ENCODE results near the gene IKBKG. TPM values are rescaled to one million over a fixed set of nuclear protein-coding genes. Genes with fewer than 3 reads are reported as not detected.
"Not testable (repeated sequence)": the region's sequence is repeated elsewhere in the genome, so short reads cannot be mapped to it uniquely, and the experiment has no call there.

Gene IKBKG
- total RNA-seq, 1 experiment from 2014 or later: 34.3 TPM

DNA sequence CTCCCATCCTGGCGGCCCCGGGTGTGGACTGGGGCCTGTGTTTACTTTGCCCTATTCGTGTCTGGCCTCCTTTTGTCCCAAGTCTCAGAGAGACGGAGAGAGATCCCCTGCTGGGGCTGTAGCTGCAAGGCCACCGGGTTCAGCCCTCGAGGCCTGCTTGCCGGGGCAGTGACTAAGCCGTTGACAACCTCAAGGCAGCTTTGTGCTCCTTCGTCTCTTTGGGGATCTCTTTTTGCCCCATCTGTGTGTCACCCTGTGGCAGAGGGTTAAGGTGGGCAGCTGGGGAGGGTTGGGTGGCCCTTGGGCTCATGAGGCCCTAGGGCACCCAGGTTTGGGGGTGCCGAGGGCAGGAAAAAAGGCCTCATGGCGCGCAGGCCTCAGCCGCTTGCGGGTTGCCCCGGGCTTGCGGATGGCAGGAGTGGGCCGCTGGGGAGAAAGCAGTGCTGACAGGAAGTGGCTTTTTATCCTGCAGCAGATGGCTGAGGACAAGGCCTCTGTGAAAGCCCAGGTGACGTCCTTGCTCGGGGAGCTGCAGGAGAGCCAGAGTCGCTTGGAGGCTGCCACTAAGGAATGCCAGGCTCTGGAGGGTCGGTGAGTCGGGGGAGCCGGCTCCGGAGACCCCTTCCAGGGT lies 10.8 kb downstream of the IKBKG start:
- ATAC-seq; POLR2A ChIA-PET (ENCODE audit: unreplicated experiment); H4K20me1 ChIP-seq (ENCODE audit: low read length); DNase-seq; H2AFZ ChIP-seq (ENCODE audit: low read length); BruUV-seq (replicated peaks); intact Hi-C loops (cut with micrococcal nuclease); CTCF ChIA-PET; H3K9me2 ChIP-seq (replicated peaks; ENCODE audit: low read length); H3K4me1 ChIP-seq (ENCODE audit: insufficient read depth, low read length); H3K9ac ChIP-seq (ENCODE audit: low read length); H3F3A ChIP-seq (ENCODE audit: low read length, unreplicated experiment); H3K36me3 ChIP-seq (ENCODE audit: low read depth, low read length); H3K27me3 ChIP-seq (ENCODE audit: low read length); H3K9me3 ChIP-seq (ENCODE audit: low read length); H3K4me2 ChIP-seq (ENCODE audit: low read length); H3K4me3 ChIP-seq (ENCODE audit: low read length); H3K27ac ChIP-seq (ENCODE audit: low read length): not testable (repeated sequence)
- H3K79me2 ChIP-seq (ENCODE audit: low read length): peaks cover 10% of the 10 kb centered on the region

DNA sequence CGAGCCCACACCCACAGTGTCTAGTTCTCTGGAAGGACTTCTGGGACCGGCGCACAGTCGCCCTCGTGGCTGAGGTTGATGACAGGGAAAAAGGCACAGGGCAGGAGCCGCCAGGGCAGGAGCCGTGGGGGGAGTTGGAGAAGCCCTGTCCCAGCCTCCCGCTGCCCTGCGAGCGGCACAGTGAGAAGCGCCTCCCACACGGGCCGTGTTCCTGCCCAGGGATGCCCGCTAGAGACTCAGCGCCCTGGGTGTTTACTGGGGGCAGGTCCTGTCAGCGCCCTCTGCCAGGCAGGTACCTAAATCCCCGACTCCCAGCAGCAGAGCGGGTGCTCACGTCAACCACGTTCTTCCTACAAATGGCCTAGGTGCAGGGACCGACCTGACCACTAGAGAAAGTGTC lies 11.5 kb downstream of the IKBKG start:
- intact Hi-C loops (cut with micrococcal nuclease); CTCF ChIA-PET; H3K4me1 ChIP-seq (ENCODE audit: insufficient read depth, low read length); H4K20me1 ChIP-seq (ENCODE audit: low read length); H3K36me3 ChIP-seq (ENCODE audit: low read depth, low read length); H3K9me3 ChIP-seq (ENCODE audit: low read length); DNase-seq; H3K4me3 ChIP-seq (ENCODE audit: low read length); H3K27ac ChIP-seq (ENCODE audit: low read length); ATAC-seq; BruUV-seq (replicated peaks); H3K9me2 ChIP-seq (replicated peaks; ENCODE audit: low read length); POLR2A ChIA-PET (ENCODE audit: unreplicated experiment); H3K9ac ChIP-seq (ENCODE audit: low read length); H3K4me2 ChIP-seq (ENCODE audit: low read length); H3K27me3 ChIP-seq (ENCODE audit: low read length); H3K79me2 ChIP-seq (ENCODE audit: low read length); H2AFZ ChIP-seq (ENCODE audit: low read length); H3F3A ChIP-seq (ENCODE audit: low read length, unreplicated experiment): not testable (repeated sequence)

DNA sequence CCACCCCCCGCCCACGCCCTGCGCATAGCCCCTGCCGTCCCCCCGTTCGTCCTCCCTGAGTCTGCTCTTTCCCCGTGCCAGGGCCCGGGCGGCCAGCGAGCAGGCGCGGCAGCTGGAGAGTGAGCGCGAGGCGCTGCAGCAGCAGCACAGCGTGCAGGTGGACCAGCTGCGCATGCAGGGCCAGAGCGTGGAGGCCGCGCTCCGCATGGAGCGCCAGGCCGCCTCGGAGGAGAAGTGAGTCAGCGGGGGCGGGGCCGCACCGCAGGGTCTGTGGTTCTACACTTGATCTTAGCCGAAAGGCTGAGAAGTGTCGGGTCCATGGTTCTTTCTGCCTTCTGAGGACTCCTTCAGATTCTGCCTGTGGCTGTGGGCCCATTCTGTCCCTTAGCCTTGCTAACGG lies 12.9 kb downstream of the IKBKG start:
- H3K4me1 ChIP-seq (ENCODE audit: insufficient read depth, low read length); intact Hi-C loops (cut with micrococcal nuclease); H3K4me3 ChIP-seq (ENCODE audit: low read length); H3K9ac ChIP-seq (ENCODE audit: low read length); H3K36me3 ChIP-seq (ENCODE audit: low read depth, low read length); POLR2A ChIA-PET (ENCODE audit: unreplicated experiment); H3K9me3 ChIP-seq (ENCODE audit: low read length); CTCF ChIA-PET; BruUV-seq (replicated peaks); DNase-seq; H2AFZ ChIP-seq (ENCODE audit: low read length); H3K27ac ChIP-seq (ENCODE audit: low read length); H3K27me3 ChIP-seq (ENCODE audit: low read length); H3F3A ChIP-seq (ENCODE audit: low read length, unreplicated experiment); ATAC-seq; H3K4me2 ChIP-seq (ENCODE audit: low read length); H3K79me2 ChIP-seq (ENCODE audit: low read length); H4K20me1 ChIP-seq (ENCODE audit: low read length); H3K9me2 ChIP-seq (replicated peaks; ENCODE audit: low read length): not testable (repeated sequence)

DNA sequence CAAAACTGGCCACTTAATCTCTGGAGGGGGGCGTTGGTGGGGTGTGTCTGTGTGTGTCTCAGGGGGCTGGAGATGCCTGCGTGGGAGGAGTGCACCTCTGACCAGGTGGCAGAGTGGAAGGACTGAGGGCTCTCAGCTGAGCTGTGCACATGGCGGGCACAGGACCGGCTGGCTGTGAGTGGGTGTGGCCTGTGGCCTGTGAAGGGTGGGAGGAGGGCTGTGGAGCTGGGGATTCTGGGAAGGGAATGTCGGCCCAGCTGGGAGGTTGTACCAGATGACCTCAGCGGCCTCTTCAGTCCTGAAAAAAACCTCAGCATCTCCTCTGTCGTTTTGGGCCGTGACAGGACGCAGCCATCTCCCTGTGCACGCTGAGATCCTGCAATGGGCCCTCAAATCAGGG lies 14.9 kb downstream of the IKBKG start:
- H3K9me2 ChIP-seq (replicated peaks; ENCODE audit: low read length); H2AFZ ChIP-seq (ENCODE audit: low read length); intact Hi-C loops (cut with micrococcal nuclease); H3F3A ChIP-seq (ENCODE audit: low read length, unreplicated experiment); CTCF ChIA-PET; POLR2A ChIA-PET (ENCODE audit: unreplicated experiment); H3K79me2 ChIP-seq (ENCODE audit: low read length); H3K9me3 ChIP-seq (ENCODE audit: low read length); DNase-seq; H3K27ac ChIP-seq (ENCODE audit: low read length); H3K9ac ChIP-seq (ENCODE audit: low read length); H3K4me1 ChIP-seq (ENCODE audit: insufficient read depth, low read length); H3K4me3 ChIP-seq (ENCODE audit: low read length); BruUV-seq (replicated peaks); H3K36me3 ChIP-seq (ENCODE audit: low read depth, low read length); H3K27me3 ChIP-seq (ENCODE audit: low read length); H3K4me2 ChIP-seq (ENCODE audit: low read length); ATAC-seq; H4K20me1 ChIP-seq (ENCODE audit: low read length): not testable (repeated sequence)

DNA sequence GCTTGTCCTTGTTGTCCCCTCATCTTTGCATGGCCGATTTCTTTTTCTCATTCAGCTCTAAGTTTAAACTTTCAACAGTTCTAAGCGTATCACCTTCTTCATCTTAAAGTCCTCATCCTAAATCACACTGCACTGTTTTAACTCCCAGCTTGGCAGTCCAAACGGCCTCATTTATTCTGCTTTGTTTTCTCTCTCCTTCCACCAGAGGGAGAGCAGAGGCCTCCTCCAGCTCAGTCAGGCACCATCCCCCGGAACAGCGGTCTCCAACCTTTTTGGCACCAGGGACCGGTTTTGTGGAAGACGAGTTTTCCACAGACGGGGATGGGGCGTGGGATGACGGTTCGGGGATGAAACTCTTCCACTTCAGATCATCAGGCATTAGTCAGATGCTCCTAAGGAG lies 22.9 kb downstream of the IKBKG start:
- peak; percentile 65 for ATAC-seq
- DNase-seq; H3K27ac ChIP-seq (ENCODE audit: low read length); H3K9me2 ChIP-seq (replicated peaks; ENCODE audit: low read length); H3K4me1 ChIP-seq (ENCODE audit: insufficient read depth, low read length); H4K20me1 ChIP-seq (ENCODE audit: low read length); H3K4me3 ChIP-seq (ENCODE audit: low read length); CTCF ChIA-PET; H3K9ac ChIP-seq (ENCODE audit: low read length); POLR2A ChIA-PET (ENCODE audit: unreplicated experiment); H3K9me3 ChIP-seq (ENCODE audit: low read length); H3K36me3 ChIP-seq (ENCODE audit: low read depth, low read length); intact Hi-C loops (cut with micrococcal nuclease); H3K27me3 ChIP-seq (ENCODE audit: low read length); H3F3A ChIP-seq (ENCODE audit: low read length, unreplicated experiment); BruUV-seq (replicated peaks); H3K79me2 ChIP-seq (ENCODE audit: low read length); H3K4me2 ChIP-seq (ENCODE audit: low read length); H2AFZ ChIP-seq (ENCODE audit: low read length): not testable (repeated sequence)

DNA sequence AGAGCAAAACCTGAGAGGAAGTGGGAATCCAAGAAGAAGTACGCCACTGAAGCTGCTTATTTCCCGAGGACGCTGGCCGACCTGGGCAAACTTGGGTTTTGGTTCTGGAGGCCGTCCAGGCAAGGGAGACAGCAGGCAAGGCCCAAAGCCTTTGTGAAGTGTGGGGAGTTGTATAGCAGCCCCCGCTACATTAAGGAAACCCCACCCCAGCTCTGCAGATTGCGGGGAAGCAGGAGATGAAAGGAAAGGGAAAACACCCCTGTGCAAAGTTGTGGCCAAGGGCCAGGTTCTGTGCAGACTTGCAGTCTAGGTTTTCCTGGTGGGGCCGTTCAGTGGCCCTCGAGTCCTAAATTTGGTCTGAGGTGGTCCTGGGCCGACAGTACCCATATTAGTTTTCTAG lies 25.6 kb downstream of the IKBKG start:
- H3K27me3 ChIP-seq (ENCODE audit: low read length); H3F3A ChIP-seq (ENCODE audit: low read length, unreplicated experiment); H4K20me1 ChIP-seq (ENCODE audit: low read length); H3K36me3 ChIP-seq (ENCODE audit: low read depth, low read length); intact Hi-C loops (cut with micrococcal nuclease); H3K9me3 ChIP-seq (ENCODE audit: low read length); H3K79me2 ChIP-seq (ENCODE audit: low read length); ATAC-seq; H3K4me2 ChIP-seq (ENCODE audit: low read length); H3K27ac ChIP-seq (ENCODE audit: low read length); H2AFZ ChIP-seq (ENCODE audit: low read length); H3K9ac ChIP-seq (ENCODE audit: low read length); H3K9me2 ChIP-seq (replicated peaks; ENCODE audit: low read length); BruUV-seq (replicated peaks); H3K4me1 ChIP-seq (ENCODE audit: insufficient read depth, low read length); POLR2A ChIA-PET (ENCODE audit: unreplicated experiment); DNase-seq; CTCF ChIA-PET; H3K4me3 ChIP-seq (ENCODE audit: low read length): not testable (repeated sequence)

DNA sequence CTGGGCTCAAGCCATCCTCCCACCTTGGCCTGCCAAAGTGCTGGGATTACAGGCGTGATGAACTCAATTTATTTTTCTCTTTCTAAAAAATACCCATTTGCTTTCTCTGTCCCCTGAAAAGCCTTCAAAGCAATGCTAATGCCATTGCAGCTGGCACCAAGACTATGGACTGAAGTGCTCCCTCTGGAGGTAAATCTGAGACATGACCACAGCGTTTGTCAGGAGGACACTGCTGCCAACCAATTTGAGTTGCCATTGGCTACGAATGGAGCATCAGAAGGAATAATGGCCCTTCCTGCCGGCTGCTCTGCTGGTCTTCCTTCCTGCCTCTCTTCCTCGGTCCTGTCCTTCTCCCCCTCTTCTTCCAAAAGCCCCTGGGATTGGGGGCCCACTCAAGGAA lies 27.7 kb downstream of the IKBKG start:
- intact Hi-C loops (cut with micrococcal nuclease); H3K9me3 ChIP-seq (ENCODE audit: low read length); H3F3A ChIP-seq (ENCODE audit: low read length, unreplicated experiment); H3K4me1 ChIP-seq (ENCODE audit: insufficient read depth, low read length); H3K9me2 ChIP-seq (replicated peaks; ENCODE audit: low read length); H4K20me1 ChIP-seq (ENCODE audit: low read length); H3K4me2 ChIP-seq (ENCODE audit: low read length); H3K27me3 ChIP-seq (ENCODE audit: low read length); H3K79me2 ChIP-seq (ENCODE audit: low read length); CTCF ChIA-PET; H3K4me3 ChIP-seq (ENCODE audit: low read length); H3K27ac ChIP-seq (ENCODE audit: low read length); DNase-seq; H3K9ac ChIP-seq (ENCODE audit: low read length); H3K36me3 ChIP-seq (ENCODE audit: low read depth, low read length); H2AFZ ChIP-seq (ENCODE audit: low read length); POLR2A ChIA-PET (ENCODE audit: unreplicated experiment); BruUV-seq (replicated peaks): not testable (repeated sequence)
- peak; percentile 68 for ATAC-seq

Data from PC-3 (cell line).